ENCODE results near the gene SEC61A1. TPM values are rescaled to one million over a fixed set of nuclear protein-coding genes. Genes with fewer than 3 reads are reported as not detected.
A peak's percentile ranks its signal among the peaks of the same experiment; 100 is the strongest.

The SEC61A1 gene
- total RNA-seq, 1 experiment from 2014 or later = 189 TPM

- TSS peak; percentile 79 for BruUV-seq (replicated peaks)
Observed at GRCh38 chr3:128052595-128053351, 536 bp downstream of the SEC61A1 start.

DNA sequence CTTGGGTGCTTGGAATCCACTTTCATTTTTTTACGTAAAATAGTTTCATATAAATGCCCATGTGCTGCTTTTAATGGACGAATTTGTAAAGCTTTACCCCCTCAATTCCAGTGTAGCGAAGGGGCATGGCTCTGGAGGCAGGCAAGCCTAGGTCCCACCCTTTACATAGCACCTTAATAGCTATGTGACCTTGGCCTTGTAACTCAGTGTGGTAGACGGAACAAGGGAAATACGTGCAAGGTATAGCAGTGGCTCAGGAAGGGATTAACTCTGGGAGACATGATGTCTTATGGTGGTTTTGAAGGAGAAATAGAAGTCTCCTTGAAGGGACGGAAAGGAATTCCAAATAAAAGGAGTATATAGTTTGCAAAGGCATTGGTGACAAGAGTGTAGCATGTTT, 1.4 kb downstream of the SEC61A1 start:
- Histone ChIP-seq H4K20me1 (ENCODE audit: insufficient read depth) (peaks cover 40% of the 10 kb centered on the region), H3F3A (ENCODE audit: insufficient read depth, low read depth) (peaks cover 6% of the 10 kb centered on the region; the same call in 1 of the 2 replicates), H3K4me1 (replicated peaks; ENCODE audit: insufficient read depth) (peaks cover 26% of the 10 kb centered on the region), H3K9me2 (ENCODE audit: insufficient read depth) (no peaks in the 10 kb centered on the region), H3K79me2 (ENCODE audit: low read depth) (peaks cover 58% of the 10 kb centered on the region), H2AFZ (no peak overlapping the region), H3K36me3 (ENCODE audit: low read depth) (peaks cover 48% of the 10 kb centered on the region), H3K27me3 (ENCODE audit: insufficient read depth, low read depth) (no peaks in the 10 kb centered on the region), H3K4me3 (peak overlapping the region; percentile 99), H3K27ac (0 out of 2 replicates have a peak overlapping the region, but pooled peaks have one; percentile 81), H3K4me2 (peak overlapping the region; percentile 99), H3K9me3 (ENCODE audit: insufficient read depth, low read depth) (no peaks in the 10 kb centered on the region)
- intact Hi-C loops (cut with micrococcal nuclease; ENCODE audit: unreplicated experiment) = loop anchor here (5.0 to 10.0 kb wide), 4 partner anchors 259 to 476 kb away; partner anchors contain the start of gene TPRA1
- CTCF ChIA-PET = no interaction called here
- BruUV-seq (replicated peaks) = no TSS peak
- POLR2A ChIA-PET (ENCODE audit: unreplicated experiment) = no interaction called here
- TF ChIP-seq EZH2 (IDR thresholded peaks at IDR 0.05; ENCODE audit: low read depth) = no peak
- TF ChIP-seq, protein P1, sequence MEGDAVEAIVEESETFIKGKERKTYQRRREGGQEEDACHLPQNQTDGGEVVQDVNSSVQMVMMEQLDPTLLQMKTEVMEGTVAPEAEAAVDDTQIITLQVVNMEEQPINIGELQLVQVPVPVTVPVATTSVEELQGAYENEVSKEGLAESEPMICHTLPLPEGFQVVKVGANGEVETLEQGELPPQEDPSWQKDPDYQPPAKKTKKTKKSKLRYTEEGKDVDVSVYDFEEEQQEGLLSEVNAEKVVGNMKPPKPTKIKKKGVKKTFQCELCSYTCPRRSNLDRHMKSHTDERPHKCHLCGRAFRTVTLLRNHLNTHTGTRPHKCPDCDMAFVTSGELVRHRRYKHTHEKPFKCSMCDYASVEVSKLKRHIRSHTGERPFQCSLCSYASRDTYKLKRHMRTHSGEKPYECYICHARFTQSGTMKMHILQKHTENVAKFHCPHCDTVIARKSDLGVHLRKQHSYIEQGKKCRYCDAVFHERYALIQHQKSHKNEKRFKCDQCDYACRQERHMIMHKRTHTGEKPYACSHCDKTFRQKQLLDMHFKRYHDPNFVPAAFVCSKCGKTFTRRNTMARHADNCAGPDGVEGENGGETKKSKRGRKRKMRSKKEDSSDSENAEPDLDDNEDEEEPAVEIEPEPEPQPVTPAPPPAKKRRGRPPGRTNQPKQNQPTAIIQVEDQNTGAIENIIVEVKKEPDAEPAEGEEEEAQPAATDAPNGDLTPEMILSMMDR (conservative IDR thresholded peaks at IDR 0.05) = no peak
- no peak for DNase-seq

More at GRCh38 chr3:128052595-128053351, 536 bp downstream of the SEC61A1 start:
- POLR2A ChIA-PET (ENCODE audit: unreplicated experiment) = no interaction called here
- no peaks in the 10 kb centered on the region for H3K9me3 ChIP-seq (ENCODE audit: insufficient read depth, low read depth)
- CTCF ChIA-PET = no interaction called here
- H3K4me1 ChIP-seq (replicated peaks; ENCODE audit: insufficient read depth) = peaks cover 26% of the 10 kb centered on the region
- H3K4me2 ChIP-seq = peak overlapping the region; percentile 99
- H3K79me2 ChIP-seq (ENCODE audit: low read depth) = peaks cover 55% of the 10 kb centered on the region
- H3K9me2 ChIP-seq (ENCODE audit: insufficient read depth) = no peaks in the 10 kb centered on the region
- peak overlapping the region; percentile 99 for H3K4me3 ChIP-seq
- TF ChIP-seq, protein P1 (conservative IDR thresholded peaks at IDR 0.05) = no peak
- no peak for TF ChIP-seq EZH2 (IDR thresholded peaks at IDR 0.05; ENCODE audit: low read depth)
- no peak for DNase-seq
- H3F3A ChIP-seq (ENCODE audit: insufficient read depth, low read depth) = peaks cover 6% of the 10 kb centered on the region; the same call in 1 of the 2 replicates
- H3K27me3 ChIP-seq (ENCODE audit: insufficient read depth, low read depth) = no peaks in the 10 kb centered on the region
- H2AFZ ChIP-seq = peak overlapping the region; percentile 76
- peaks cover 44% of the 10 kb centered on the region for H3K36me3 ChIP-seq (ENCODE audit: low read depth)
- intact Hi-C loops (cut with micrococcal nuclease; ENCODE audit: unreplicated experiment) = loop anchor here (5.0 to 10.0 kb wide), 4 partner anchors 258 to 475 kb away; partner anchors contain the start of gene TPRA1
- H3K27ac ChIP-seq = peak overlapping the region; percentile 81
- peaks cover 38% of the 10 kb centered on the region for H4K20me1 ChIP-seq (ENCODE audit: insufficient read depth)

DNA sequence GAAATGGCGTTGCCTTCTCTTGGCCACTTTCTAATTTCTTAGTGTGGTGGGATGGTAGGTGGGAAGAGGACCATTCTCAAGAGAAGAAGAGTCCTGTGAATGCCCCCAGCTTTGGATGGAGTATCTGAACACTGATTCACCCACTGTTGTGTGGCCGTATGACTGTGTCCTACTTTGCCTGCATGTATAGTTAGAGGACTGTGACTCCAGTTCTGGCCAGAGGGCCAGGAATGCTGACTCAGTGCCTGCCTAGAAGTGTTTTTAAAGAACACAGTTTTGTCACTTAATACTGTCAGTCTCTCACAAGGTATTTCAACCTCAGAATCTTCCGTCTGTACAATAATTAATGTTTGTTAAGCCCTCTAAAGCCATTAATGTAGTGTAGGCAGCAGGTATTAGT, 2.1 kb downstream of the SEC61A1 start:
- H3K4me1 ChIP-seq (replicated peaks; ENCODE audit: insufficient read depth) = peaks cover 26% of the 10 kb centered on the region
- BruUV-seq (replicated peaks) = no TSS peak
- CTCF ChIA-PET = no interaction called here
- peaks cover 42% of the 10 kb centered on the region for H4K20me1 ChIP-seq (ENCODE audit: insufficient read depth)
- peaks cover 6% of the 10 kb centered on the region; the same call in 1 of the 2 replicates for H3F3A ChIP-seq (ENCODE audit: insufficient read depth, low read depth)
- peaks cover 50% of the 10 kb centered on the region for H3K36me3 ChIP-seq (ENCODE audit: low read depth)
- TF ChIP-seq, protein P1 (conservative IDR thresholded peaks at IDR 0.05) = no peak
- TF ChIP-seq EZH2 (IDR thresholded peaks at IDR 0.05; ENCODE audit: low read depth) = no peak
- H2AFZ ChIP-seq = no peak overlapping the region
- H3K9me2 ChIP-seq (ENCODE audit: insufficient read depth) = no peaks in the 10 kb centered on the region
- POLR2A ChIA-PET (ENCODE audit: unreplicated experiment) = no interaction called here
- peak overlapping the region; percentile 99 for H3K4me2 ChIP-seq
- H3K79me2 ChIP-seq (ENCODE audit: low read depth) = peaks cover 62% of the 10 kb centered on the region
- no peaks in the 10 kb centered on the region for H3K9me3 ChIP-seq (ENCODE audit: insufficient read depth, low read depth)
- no peak for DNase-seq
- peak overlapping the region; percentile 10; the same call in 1 of the 2 replicates for H3K27ac ChIP-seq
- H3K27me3 ChIP-seq (ENCODE audit: insufficient read depth, low read depth) = no peaks in the 10 kb centered on the region
- H3K4me3 ChIP-seq = peak overlapping the region; percentile 99; the same call in 1 of the 2 replicates
- intact Hi-C loops (cut with micrococcal nuclease; ENCODE audit: unreplicated experiment) = loop anchor here (5.0 to 10.0 kb wide), 4 partner anchors 260 to 477 kb away; partner anchors contain the start of gene TPRA1
